D341Med (cell line): ENCODE data around the gene ACOT7.
A peak's percentile ranks its signal among the peaks of the same experiment; 100 is the strongest.

Experiments
- DNase-seq: peaks from one replicate; pipeline ENCODE4 v3.0.0; 2012; ENCODE audit warnings: low spot score

ACOT7 gene

GRCh38 chr1:6424000-6424565 is 30.5 kb upstream of the ACOT7 start:
- DNase-seq = no peak

DNA sequence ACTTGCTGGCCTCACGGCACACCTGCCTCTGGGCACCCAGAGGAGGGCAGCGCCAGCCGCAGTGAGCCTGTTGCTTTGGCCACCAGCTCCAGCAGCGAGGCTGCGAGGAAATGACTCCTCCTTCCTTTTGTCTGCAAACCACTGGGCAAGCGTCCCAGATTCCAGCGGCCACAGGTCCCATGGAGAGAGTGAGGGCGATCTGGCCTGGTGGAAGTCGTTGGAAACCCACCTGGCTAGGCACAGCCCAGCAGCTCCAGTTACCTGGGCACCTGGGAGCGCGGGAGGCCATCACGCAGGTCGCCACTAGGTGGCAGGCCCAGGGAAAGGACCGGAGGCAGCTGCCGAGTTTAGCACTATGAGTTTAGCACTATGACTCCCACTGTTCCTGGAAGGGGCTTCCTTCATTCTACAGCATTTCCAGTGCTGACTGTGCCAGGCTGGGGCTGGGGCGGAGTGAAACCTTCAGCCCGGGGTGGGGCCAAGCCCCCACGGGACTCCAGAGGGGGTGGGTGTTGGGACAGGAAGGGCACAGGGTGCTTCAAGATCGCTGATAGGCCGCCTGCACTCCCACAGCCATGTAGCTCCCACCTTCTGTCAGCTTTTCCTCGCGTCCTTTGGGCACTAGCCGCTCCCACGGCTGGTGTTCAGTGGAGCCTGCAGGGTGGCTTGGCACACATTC is 29.9 kb upstream of the ACOT7 start:
- peak; percentile 77 for DNase-seq

GRCh38 chr1:6421266-6421665 is 27.7 kb upstream of the ACOT7 start:
- no peak for DNase-seq

DNA sequence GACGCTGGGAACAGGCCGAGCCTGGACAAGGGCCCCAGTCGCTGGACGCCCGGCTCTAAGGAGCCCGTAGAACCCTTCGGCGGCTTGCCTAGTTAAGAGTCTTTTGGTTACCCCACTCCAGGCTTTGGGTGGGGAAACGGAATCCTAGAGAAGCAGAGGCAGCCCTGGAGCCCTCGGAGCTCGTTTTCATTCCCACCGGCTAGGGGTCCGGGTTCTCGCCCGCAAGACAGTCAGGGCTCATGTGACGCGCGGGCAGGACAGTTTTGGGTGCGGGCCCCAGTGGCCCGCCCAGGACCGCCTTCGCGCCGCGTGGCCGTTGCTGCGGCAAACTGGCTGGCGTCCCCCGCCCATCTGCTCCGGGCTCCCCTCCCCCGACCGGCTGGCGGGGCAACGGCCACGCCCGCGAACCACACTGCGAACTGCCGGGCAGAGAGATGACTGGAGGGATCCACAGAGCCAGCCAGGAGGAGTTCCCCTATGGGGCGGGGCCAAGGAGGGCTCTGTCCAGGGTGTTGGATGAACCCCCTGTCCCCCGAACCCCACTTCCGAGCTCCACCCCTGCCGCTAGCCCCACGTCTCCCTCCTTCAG is 27.0 kb upstream of the ACOT7 start:
- no peak for DNase-seq

DNA sequence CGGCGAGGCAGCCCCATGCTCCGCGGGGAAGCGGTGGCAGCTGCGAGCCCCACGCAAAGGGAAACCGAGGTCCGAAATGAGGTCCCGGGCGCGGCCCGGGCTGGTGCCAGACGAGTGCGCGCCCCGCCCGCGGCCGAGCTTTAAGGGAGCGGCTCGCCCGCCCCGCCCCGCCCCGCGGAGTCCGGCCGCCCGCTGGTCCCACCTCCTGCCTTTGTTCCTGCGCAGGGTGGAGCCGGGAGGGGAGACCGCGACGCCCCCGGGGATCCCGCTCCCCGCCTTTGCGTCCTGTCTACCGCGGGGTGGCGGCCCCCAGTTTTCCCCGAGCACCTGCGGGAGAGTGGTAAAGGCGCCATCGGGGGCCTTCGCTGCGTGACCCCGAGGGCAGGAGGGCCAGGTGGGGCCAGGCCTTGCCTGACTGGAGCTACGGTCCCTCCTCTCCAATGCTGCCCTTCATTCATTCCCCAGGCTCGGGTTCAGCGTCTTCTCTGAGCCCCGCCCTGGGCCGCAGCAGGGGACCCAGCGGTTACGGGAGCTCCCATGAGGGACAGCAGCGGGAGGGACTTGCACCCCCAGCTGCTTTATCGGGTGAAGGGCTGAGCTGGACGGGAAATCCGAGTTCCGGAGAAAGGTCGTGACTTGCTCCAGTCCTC is 26.4 kb upstream of the ACOT7 start, which contains the start of gene HES2:
Gene HES2 (minus strand): TSS at position 116 of the 650 bp plus-strand sequence. CDS start 99 bp downstream, at position 17.
- peak; percentile 58 for DNase-seq

- peak; percentile 75 for DNase-seq
These were observed 25.8 kb upstream of the ACOT7 start for GRCh38 chr1:6419397-6419803.

GRCh38 chr1:6418668-6419396 is 25.3 kb upstream of the ACOT7 start:
- DNase-seq = no peak

GRCh38 chr1:6417961-6418667 is 24.5 kb upstream of the ACOT7 start:
- no peak for DNase-seq

DNA sequence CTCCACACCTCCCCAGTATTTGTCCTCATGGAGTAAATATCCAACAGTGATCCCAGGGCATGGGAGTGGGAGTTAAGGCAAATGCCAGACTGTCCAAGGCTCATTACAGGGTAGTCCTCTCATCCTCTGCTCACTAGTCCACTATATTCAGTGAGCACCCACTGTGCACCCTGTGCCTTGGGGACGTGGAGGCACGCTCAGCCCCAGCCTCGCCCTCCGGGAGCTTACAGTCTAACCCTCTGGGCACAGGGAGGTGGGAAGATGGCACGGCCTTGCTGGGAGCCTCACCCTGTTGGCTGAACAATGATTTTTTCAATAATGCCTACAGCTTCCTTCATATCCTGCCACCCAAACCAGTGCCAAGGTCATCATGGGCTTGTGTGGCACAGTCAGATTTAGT is 23.3 kb upstream of the ACOT7 start:
- DNase-seq = no peak

DNA sequence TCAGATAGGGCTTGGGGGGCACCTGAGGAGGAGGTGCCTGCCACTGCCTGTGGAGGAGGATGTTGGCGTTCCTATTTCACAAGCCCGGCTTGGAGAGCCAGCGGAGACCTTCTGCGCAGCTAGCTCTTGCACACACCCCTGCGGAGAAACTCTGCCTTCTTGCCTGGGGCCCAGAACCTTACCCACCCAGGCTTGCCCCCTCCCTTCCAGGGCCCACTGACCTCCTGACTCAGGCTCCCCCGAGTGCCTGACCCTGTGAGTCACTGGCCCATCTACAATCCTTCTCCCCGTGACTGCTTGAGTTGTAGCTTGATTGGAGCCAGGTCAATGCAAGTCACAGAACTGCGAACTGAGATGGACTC is 22.7 kb upstream of the ACOT7 start:
- DNase-seq = no peak

- no peak for DNase-seq
These were observed 21.5 kb upstream of the ACOT7 start for GRCh38 chr1:6414881-6415626.

GRCh38 chr1:6414443-6414844 is 20.9 kb upstream of the ACOT7 start:
- DNase-seq = peak; percentile 74

GRCh38 chr1:6412896-6413295 is 19.3 kb upstream of the ACOT7 start:
- DNase-seq = no peak

DNA sequence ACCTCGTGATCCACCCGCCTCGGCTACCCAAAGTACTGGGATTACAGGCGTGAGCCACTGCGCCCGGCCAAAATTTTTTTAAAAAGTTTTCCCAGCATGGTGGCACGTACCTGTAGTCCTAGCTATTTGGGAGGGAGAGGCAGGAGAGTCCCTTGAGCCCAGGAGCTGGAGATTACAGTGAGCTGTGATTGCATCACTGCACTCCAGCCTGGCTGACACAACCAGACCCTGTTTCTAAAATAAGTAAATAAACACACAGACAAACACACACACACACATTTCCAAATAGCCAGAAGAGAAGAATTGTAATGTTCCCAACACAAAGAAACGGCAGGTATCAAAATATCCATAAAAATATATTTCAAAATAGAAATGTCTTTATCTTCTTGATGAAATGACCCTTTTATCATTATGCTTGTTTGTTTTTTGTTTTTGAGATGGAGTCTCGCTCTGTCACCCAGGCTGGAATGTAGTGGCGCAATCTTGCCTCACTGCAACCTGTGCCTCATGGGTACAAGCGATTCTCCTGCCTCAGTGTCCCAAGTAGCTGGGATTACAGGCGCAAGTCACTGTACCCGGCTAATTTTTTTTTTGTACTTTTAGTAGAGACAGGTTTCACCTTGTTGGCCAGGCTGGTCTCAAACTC is 16.8 kb upstream of the ACOT7 start:
- no peak for DNase-seq

DNA sequence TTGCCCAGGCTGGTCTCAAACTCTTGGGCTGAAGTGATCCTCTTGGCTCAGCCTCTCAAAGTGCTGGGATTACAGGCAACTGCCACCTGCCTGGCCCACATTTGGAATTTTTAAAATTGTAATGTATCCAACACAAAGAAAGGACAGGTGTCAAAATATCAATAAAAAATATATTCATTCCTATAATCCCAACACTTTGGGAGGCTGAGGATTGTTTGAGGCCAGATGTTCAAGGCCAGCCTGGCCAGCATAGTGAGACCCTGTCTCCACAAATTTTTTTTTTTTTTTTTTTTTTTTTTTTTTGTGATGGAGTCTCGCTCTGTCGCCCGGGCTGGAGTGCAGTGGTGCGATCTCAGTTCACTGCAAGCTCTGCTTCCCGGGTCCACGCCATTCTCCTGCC is 16.2 kb upstream of the ACOT7 start:
- DNase-seq = no peak

GRCh38 chr1:6409053-6409452 is 15.5 kb upstream of the ACOT7 start:
- DNase-seq = no peak

GRCh38 chr1:6408023-6408422 is 14.5 kb upstream of the ACOT7 start:
- no peak for DNase-seq

DNA sequence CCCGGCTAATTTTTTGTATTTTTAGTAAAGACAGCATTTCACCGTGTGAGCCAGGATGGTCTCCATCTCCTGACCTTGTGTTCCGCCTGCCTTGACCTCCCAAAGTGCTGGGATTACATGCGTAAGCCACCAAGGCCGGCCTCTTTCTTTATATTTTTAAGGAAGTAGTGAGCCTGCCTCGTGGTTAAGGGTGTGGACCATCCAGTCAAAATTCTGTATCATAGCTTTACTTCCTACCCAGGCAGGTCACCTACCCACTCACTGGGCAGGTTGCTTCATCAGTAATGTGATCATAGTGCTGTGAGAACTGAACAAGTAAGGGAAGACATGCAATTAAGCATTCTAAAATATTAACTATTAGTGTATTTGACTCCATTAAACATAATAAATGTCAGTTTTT is 8.1 kb upstream of the ACOT7 start:
- DNase-seq = no peak

- DNase-seq = no peak
These were observed 5.7 kb upstream of the ACOT7 start for GRCh38 chr1:6399294-6399693.

DNA sequence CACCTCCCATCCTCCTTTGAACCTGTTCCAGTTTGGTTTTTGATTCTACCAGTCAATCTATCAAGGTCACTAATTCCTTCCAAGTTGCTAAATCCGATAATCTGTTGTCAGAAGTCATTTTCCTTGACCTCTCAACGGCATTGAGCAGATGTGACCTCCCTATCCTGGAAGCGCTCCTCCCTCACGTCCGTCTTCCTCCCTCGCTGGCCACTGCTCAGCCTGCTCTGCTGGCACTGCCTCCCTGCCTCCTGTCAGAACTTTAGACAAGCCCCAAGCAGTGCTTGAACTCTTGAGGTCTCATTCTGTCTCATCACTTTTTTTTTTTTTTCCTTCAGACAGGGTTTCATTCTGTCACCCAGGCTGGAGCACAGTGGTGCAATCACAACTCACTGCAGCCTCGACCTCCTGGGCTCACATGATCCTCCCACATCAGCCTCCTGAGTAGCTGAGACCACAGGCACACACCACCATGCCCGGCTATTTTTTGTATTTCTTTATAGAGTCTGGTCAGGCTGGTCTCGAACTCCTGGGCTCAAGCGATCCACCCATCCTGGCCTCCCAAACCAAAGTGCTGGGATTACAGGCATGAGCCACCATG is 4.4 kb upstream of the ACOT7 start:
- no peak for DNase-seq
